ENCODE results near the gene TSPAN32. TPM values are rescaled to one million over a fixed set of nuclear protein-coding genes. Genes with fewer than 3 reads are reported as not detected.
"Not testable (repeated sequence)": the region's sequence is repeated elsewhere in the genome, so short reads cannot be mapped to it uniquely, and the experiment has no call there.

The TSPAN32 gene
- polyA plus RNA-seq, 10 donors: 2.0 to 5.6 (median 2.5) TPM

- not testable (repeated sequence) for DNase-seq
Measured at GRCh38 chr11:2333486-2334205, 31.8 kb downstream of the TSPAN32 start.

GRCh38 chr11:2335286-2335685 is 33.5 kb downstream of the TSPAN32 start:
- not testable (repeated sequence) for DNase-seq

GRCh38 chr11:2338760-2339159 is 36.9 kb downstream of the TSPAN32 start:
- DNase-seq: not testable (repeated sequence)

- no peak for DNase-seq
Measured at GRCh38 chr11:2342557-2342956, 40.7 kb downstream of the TSPAN32 start.

- no peak for DNase-seq
Measured at GRCh38 chr11:2342981-2343380, 41.2 kb downstream of the TSPAN32 start.

- no peak for DNase-seq
Measured at GRCh38 chr11:2343502-2343901, 41.7 kb downstream of the TSPAN32 start.

GRCh38 chr11:2345050-2345449 is 43.2 kb downstream of the TSPAN32 start:
- no peak for DNase-seq

- DNase-seq: no peak
Measured at GRCh38 chr11:2346014-2346413, 44.2 kb downstream of the TSPAN32 start.

GRCh38 chr11:2346586-2347307 is 44.9 kb downstream of the TSPAN32 start:
- DNase-seq: no peak

GRCh38 chr11:2347308-2347830 is 45.6 kb downstream of the TSPAN32 start:
- DNase-seq: no peak

GRCh38 chr11:2348986-2349385 is 47.2 kb downstream of the TSPAN32 start:
- no peak for DNase-seq

- DNase-seq: no peak
Measured at GRCh38 chr11:2351701-2352100, 49.9 kb downstream of the TSPAN32 start.

- DNase-seq: no peak
Measured at GRCh38 chr11:2352420-2352819, 50.6 kb downstream of the TSPAN32 start.

- DNase-seq: no peak
Measured at GRCh38 chr11:2355000-2355644, 53.3 kb downstream of the TSPAN32 start.

GRCh38 chr11:2357246-2357645 is 55.4 kb downstream of the TSPAN32 start:
- no peak for DNase-seq

- not testable (repeated sequence) for DNase-seq
Measured at GRCh38 chr11:2357651-2358050, 55.8 kb downstream of the TSPAN32 start.

- DNase-seq: no peak
Measured at GRCh38 chr11:2358754-2359442, 57.1 kb downstream of the TSPAN32 start.

- no peak for DNase-seq
Measured at GRCh38 chr11:2359557-2359956, 57.7 kb downstream of the TSPAN32 start.

- DNase-seq: no peak
Measured at GRCh38 chr11:2360081-2360642, 58.3 kb downstream of the TSPAN32 start.

GRCh38 chr11:2361565-2361964 is 59.8 kb downstream of the TSPAN32 start:
- no peak for DNase-seq

- no peak for DNase-seq
Measured at GRCh38 chr11:2362414-2362813, 60.6 kb downstream of the TSPAN32 start.

- no peak for DNase-seq
Measured at GRCh38 chr11:2363130-2363529, 61.3 kb downstream of the TSPAN32 start.
